Measurements from ENCODE around the gene ECSCR.

GRCh38 chr5:139454568-139455290 lies 7.8 kb downstream of the ECSCR start:
- TF ChIP-seq CTCF (IDR thresholded peaks at IDR 0.05; ENCODE audit: low read depth, low read length) = no peak
- TF ChIP-seq POLR2A (IDR thresholded peaks at IDR 0.05; ENCODE audit: extremely low read depth, insufficient read length) = no peak
- no peak for TF ChIP-seq MYC (IDR thresholded peaks at IDR 0.05; ENCODE audit: low read depth, low read length)
- no peak for TF ChIP-seq MAX (IDR thresholded peaks at IDR 0.05; ENCODE audit: low read depth, low read length)
